22Rv1 (cell line): ENCODE results near the gene XAGE2.

Experiments used
- ZFX ChIP-seq: fragments of 450-650 bp; IDR thresholded peaks from 2 replicates; pipeline ENCODE4 v1.6.1; 2017; ENCODE audit warnings: antibody characterized with exemption, borderline replicate concordance
- TF ChIP-seq, protein P1 (sequence below): fragments of 450-650 bp; IDR thresholded peaks from 2 replicates; pipeline ENCODE4 v1.5.1; 2017; ENCODE audit warnings: mild to moderate bottlenecking

DNA sequence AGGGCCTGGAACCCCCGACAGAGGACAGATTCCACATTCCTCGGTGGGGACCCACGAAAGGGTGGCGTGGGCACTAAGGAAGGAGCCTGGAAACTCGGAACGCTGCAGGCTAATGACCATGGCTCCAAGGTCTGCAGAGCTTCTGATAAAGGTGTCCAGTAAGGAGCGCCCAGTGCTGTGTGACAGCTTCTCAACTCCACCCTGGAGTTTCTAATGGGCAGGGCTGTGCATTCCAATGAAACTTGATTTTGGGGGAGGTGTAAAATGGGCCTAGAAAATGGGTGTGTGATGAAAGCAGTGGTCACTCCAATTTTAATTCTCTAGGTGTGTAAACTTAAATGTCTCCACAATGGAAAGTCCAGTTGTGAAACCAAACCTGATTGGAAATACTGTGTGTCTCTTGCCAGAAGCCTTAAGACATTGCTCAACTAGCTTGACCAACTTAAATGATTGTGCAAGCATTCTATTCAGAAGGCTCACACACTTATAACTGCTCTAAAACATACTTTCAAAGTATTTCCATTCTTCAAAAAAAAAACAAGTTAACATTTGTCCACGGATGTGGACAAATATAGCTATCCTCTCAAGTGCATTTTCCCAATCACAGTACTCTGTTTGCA, 52.1 kb downstream of the XAGE2 start:
- TF ChIP-seq, protein P1, sequence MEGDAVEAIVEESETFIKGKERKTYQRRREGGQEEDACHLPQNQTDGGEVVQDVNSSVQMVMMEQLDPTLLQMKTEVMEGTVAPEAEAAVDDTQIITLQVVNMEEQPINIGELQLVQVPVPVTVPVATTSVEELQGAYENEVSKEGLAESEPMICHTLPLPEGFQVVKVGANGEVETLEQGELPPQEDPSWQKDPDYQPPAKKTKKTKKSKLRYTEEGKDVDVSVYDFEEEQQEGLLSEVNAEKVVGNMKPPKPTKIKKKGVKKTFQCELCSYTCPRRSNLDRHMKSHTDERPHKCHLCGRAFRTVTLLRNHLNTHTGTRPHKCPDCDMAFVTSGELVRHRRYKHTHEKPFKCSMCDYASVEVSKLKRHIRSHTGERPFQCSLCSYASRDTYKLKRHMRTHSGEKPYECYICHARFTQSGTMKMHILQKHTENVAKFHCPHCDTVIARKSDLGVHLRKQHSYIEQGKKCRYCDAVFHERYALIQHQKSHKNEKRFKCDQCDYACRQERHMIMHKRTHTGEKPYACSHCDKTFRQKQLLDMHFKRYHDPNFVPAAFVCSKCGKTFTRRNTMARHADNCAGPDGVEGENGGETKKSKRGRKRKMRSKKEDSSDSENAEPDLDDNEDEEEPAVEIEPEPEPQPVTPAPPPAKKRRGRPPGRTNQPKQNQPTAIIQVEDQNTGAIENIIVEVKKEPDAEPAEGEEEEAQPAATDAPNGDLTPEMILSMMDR, result no peak
- TF ChIP-seq ZFX, result no peak
